HL-60 (cell line): ENCODE measurements around the gene PTDSS2.

Source experiments
- DNase-seq, 2 experiments: peaks; one replicate each; pipeline ENCODE4 v3.0.0-alpha.2; 2010 to 2020; ENCODE audit warnings: low read depth in 1 of 2, low spot score in 1 of 2
- H3K27ac ChIP-seq: fragments of 250-450 bp; sonication (Bioruptor Pico); replicated peaks from 2 replicates; pipeline ENCODE4 v1.5.1; 2020; ENCODE audit warnings: mild to moderate bottlenecking, moderate library complexity
- H3K27me3 ChIP-seq: fragments of 250-450 bp; sonication (Bioruptor Pico); 2 replicates; pipeline ENCODE4 v1.5.1; 2021; ENCODE audit warnings: mild to moderate bottlenecking, moderate library complexity; ENCODE audit not compliant: insufficient read depth, poor library complexity, severe bottlenecking
- H3K4me3 ChIP-seq: replicated peaks from 2 replicates; pipeline ENCODE4 v1.5.1; 2011; ENCODE audit warnings: mild to moderate bottlenecking, control low read depth, low read length; ENCODE audit not compliant: insufficient read depth
- GABPA ChIP-seq: IDR thresholded peaks from 2 replicates; pipeline ENCODE4 v1.6.1; 2012; ENCODE audit warnings: low read depth
- POLR2AphosphoS5 ChIP-seq: IDR thresholded peaks from 2 replicates; pipeline ENCODE4 v1.6.1; 2012; ENCODE audit warnings: low read depth
- SPI1 ChIP-seq: IDR thresholded peaks from 2 replicates; pipeline ENCODE4 v1.6.1; 2012; ENCODE audit warnings: low read depth, mild to moderate bottlenecking, borderline replicate concordance
- TF ChIP-seq, protein P1 (sequence below): IDR thresholded peaks from 2 replicates; pipeline ENCODE4 v1.6.1; 2012; ENCODE audit warnings: low read depth; ENCODE audit not compliant: insufficient replicate concordance
- TF ChIP-seq, protein P2 (sequence below): IDR thresholded peaks from one replicate; pipeline ENCODE4 v1.5.1; 2011; ENCODE audit warnings: low read length, control low read depth, inconsistent platforms; ENCODE audit not compliant: insufficient read depth

The PTDSS2 gene

DNA sequence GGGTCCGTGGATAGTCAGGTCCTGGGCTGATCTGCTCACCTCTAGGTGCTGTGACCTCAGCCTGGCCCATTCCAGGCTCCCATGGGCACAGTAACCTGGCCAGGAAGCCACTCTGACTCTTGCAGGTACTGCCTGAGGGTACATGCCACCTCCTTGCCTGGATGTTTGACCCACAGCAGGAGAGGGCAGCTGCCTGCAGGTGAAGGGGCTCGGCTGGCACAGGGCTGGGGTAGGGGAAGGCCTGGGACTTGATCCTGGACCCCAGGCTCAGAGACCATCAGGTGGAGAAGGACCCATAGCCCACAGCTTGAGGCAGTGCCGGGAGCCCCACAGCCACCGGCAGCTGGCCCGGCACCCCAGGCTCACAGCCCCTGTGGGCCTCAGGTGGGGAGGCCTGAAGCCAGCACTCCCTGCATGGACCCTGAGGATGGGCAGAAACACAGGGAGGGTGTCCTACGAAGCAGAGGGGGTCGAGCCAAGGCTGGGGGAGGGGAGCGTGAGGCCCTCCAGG lies 89.9 kb downstream of the PTDSS2 start:
- DNase-seq, result no peak
- H3K27ac ChIP-seq, result no peak overlapping the region
- H3K27me3 ChIP-seq, result no peaks in the 10 kb centered on the region
- TF ChIP-seq SPI1 (no peak), GABPA (no peak), POLR2AphosphoS5 (no peak)
- TF ChIP-seq, protein P1, sequence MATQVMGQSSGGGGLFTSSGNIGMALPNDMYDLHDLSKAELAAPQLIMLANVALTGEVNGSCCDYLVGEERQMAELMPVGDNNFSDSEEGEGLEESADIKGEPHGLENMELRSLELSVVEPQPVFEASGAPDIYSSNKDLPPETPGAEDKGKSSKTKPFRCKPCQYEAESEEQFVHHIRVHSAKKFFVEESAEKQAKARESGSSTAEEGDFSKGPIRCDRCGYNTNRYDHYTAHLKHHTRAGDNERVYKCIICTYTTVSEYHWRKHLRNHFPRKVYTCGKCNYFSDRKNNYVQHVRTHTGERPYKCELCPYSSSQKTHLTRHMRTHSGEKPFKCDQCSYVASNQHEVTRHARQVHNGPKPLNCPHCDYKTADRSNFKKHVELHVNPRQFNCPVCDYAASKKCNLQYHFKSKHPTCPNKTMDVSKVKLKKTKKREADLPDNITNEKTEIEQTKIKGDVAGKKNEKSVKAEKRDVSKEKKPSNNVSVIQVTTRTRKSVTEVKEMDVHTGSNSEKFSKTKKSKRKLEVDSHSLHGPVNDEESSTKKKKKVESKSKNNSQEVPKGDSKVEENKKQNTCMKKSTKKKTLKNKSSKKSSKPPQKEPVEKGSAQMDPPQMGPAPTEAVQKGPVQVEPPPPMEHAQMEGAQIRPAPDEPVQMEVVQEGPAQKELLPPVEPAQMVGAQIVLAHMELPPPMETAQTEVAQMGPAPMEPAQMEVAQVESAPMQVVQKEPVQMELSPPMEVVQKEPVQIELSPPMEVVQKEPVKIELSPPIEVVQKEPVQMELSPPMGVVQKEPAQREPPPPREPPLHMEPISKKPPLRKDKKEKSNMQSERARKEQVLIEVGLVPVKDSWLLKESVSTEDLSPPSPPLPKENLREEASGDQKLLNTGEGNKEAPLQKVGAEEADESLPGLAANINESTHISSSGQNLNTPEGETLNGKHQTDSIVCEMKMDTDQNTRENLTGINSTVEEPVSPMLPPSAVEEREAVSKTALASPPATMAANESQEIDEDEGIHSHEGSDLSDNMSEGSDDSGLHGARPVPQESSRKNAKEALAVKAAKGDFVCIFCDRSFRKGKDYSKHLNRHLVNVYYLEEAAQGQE, result no peak
- TF ChIP-seq, protein P2, sequence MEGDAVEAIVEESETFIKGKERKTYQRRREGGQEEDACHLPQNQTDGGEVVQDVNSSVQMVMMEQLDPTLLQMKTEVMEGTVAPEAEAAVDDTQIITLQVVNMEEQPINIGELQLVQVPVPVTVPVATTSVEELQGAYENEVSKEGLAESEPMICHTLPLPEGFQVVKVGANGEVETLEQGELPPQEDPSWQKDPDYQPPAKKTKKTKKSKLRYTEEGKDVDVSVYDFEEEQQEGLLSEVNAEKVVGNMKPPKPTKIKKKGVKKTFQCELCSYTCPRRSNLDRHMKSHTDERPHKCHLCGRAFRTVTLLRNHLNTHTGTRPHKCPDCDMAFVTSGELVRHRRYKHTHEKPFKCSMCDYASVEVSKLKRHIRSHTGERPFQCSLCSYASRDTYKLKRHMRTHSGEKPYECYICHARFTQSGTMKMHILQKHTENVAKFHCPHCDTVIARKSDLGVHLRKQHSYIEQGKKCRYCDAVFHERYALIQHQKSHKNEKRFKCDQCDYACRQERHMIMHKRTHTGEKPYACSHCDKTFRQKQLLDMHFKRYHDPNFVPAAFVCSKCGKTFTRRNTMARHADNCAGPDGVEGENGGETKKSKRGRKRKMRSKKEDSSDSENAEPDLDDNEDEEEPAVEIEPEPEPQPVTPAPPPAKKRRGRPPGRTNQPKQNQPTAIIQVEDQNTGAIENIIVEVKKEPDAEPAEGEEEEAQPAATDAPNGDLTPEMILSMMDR, result no peak
- no peak overlapping the region for H3K4me3 ChIP-seq
